Activated CD4-positive, CD25-positive, alpha-beta regulatory T cell (primary cell): Measurements from ENCODE around the gene CIC.
A peak's percentile ranks its signal among the peaks of the same experiment; 100 is the strongest.
"Not testable (repeated sequence)": the region's sequence is repeated elsewhere in the genome, so short reads cannot be mapped to it uniquely, and the experiment has no call there.

Source experiments
- DNase-seq, 4 experiments: peaks; one replicate each; lab custom pipeline; 2025; lab: John Stamatoyannopoulos, UW

The CIC gene

DNA sequence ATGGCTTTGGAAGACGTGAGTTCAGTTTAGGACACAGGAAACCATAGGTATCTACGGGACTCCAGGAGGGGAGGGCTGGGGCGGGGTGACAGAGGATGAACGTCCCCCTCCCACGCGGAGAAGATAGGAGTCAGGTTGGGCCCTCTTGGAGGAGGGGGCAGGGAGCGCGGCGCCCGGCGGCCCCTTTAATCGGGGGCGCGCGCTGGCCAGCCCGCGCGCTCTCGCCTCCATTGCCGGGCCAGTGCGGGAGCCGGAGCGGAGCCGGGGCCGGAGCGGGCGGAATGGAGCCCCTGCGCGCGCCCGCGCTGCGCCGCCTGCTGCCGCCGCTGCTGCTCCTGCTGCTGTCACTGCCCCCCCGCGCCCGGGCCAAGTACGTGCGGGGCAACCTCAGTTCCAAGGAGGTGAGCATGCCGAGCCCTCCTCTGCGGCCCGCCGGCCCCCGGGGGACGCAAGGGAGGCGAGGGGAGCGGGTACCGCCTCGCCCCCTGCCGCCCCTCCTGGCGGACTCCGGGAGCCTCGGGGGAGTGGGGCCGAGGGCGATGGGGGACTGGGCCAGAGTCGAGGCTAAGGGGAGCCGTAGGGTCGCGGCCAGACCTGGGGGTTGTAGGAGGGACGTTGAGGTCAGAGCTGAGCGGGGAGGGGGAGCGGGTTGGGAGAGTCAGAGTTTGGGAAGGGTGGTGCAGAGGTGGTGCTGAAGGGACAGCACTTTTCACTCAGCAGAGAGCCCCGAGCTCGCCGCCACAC lies 44.2 kb downstream of the CIC start, which contains the start of gene TMEM145:
Gene TMEM145 (plus strand): TSS at position 214 of the 744 bp plus-strand sequence. CDS start 68 bp downstream, at position 282.
- peak in 1 of 4 experiments; percentile 24 for DNase-seq

DNA sequence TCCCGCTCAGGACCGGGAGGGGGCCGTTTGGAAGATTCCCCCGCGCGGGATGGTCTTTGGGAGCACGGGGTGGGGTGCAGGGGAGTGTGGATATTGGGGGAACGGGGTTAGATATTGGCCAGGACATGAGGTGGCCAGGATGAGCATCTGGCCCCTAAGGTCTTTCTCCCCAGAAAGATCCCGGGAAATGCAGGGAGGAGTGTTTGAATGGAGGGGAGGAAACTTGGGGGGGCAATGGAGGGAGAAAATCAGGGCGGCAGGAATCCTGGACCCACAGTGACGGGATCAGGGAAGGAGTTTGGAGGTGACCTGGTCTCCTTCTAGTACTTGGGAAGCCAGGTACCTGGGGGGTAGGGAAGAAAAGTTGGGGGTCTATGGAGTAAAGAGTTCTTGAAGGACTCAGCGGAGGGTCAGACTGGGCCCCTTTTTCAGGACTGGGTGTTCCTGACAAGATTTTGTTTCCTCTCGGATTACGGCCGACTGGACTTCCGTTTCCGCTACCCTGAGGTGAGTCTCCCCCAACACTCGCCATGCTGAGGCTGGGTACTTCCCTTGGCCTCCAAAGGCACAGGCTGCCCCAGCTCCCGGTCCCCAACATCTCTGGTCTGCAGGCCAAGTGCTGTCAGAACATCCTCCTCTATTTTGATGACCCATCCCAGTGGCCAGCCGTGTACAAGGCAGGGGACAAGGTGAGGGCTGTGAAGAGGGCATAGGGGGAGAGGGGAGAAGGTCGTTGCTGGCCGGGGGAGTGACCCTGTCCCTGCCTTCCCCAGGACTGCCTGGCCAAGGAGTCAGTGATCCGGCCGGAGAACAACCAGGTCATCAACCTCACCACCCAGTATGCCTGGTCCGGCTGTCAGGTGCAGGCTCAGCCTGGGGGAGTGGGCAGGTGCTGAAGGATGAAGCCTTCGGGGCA lies 45.0 kb downstream of the CIC start:
- no peak for DNase-seq

- no peak for DNase-seq
Measured at GRCh38 chr19:42315024-42315423, 46.0 kb downstream of the CIC start.

DNA sequence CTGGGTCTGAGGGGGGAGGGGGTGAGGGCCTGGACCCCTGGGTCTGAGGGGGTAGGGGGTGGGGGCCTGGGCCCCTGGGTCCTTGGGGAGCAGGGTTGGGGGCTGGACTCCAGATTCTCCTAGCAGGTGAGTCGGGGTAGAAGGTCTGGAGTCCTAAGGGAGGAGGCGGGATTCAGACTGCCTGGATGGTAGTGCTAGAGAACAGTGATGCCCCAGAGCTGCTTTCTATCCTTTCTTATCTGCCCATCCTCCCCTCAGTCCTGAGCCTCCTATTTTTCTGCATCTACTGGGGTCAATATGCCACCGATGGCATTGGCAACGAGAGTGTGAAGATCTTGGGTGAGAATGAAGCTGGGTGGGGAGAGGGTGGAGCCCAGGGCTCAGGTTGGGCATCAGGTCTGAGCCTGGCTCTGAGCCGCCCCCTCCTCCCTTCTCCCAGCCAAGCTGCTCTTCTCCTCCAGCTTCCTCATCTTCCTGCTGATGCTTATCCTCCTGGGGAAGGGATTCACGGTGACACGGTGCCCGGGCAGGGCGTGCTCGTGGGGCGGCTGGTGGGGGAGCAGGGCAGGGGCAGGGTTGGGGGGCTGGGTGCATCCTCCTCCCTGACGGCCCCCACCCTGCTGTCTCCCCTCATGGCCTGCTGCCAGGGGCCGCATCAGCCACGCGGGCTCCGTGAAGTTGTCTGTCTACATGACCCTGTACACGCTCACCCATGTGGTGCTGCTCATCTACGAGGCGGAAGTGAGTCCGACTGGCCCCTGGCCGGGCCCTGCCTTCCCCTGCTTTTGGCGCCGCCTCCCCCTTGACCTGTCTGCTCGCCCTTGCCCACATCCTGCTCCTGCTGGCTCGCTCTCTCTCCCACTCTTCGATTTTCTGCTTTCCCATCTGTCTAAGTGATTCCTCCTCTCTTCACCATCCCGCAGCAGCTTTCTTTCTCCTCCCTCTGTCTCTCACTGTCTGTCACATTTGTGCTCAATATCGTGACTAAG lies 47.5 kb downstream of the CIC start:
- DNase-seq = no peak

GRCh38 chr19:42317535-42317934 lies 48.5 kb downstream of the CIC start:
- no peak for DNase-seq

- no peak for DNase-seq
Measured at GRCh38 chr19:42322305-42322704, 53.3 kb downstream of the CIC start.

- DNase-seq = no peak
Measured at GRCh38 chr19:42323473-42323851, 54.4 kb downstream of the CIC start.

DNA sequence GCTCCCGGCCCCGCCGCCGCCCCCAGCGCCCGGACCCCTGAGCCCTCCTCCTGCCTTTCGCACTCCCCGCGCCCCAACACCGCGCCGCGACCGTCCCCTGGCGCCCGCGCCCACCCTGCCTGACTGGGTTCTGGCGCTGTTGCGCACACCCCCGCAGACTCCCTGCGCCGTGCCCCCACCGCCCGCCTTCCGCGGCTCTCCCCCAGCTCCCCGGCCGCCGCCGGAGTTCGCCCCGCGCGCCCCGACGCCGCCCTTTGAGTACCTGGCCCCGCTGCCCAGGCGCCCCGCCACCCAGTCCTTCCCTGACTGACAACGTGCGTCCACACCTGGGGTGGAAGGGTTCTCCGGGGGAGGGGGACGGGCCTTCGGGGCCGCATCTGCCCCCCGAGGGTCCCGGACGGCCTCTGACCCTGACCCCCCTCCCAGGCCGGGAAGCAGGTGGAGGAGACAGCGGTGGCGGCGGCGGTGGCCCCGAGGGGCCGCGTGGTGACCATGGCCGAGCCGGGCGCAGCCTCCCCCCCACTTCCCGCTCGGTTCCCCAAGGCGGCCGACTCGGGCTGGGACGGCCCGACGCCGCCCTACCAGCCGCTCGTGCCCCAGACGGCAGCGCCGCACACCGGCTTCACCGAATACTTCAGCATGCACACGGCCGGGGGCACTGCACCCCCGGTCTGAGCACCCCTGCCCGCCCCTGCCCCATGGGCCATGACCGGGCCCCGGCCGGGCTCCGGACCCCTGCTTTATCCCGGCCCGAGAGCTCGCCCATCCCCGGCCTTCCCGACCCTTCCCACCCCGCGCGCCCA lies 55.0 kb downstream of the CIC start:
- DNase-seq = no peak

DNA sequence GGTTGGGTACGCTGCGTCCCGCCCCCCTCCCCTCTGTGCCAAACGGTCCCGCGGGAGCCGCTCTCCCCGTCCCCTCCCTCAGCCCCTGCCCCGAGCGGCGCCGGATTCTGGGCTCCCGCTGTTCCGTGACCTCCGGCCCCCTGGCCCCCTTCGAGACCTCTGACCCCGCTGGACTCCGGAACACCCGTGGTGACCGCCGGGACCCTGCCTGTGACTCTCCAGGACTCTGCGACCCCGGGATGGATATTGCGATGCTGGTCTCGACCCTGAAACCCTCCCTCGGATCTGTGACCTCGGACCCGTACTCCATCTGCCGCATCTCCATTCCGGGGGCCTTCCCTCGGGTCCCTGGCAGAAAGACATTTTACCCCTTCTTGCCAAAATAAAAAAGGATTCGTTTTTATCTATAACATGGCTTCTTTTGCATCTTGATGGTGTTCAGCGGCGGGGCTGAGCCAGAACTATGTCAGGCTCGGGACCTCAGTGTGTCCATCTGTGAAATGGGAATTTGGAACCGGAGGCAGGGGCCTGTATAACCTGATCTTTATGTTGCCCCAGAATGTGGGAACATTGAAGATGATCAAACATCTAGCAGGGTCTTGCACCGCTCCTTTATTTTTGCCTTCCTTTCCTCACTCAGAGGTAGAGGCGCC lies 55.7 kb downstream of the CIC start:
- DNase-seq = no peak

- DNase-seq = peak; percentile 92 to 96 (median 92)
Measured at GRCh38 chr19:42325308-42325895, 56.4 kb downstream of the CIC start, which contains the start of gene MEGF8. Gene MEGF8, plus strand, starts transcription at chr19:42325635. Its CDS starts 609 bp downstream, at chr19:42326244.

GRCh38 chr19:42325896-42326771 lies 57.1 kb downstream of the CIC start:
- DNase-seq = no peak

GRCh38 chr19:42326969-42327368 lies 57.9 kb downstream of the CIC start:
- no peak for DNase-seq

DNA sequence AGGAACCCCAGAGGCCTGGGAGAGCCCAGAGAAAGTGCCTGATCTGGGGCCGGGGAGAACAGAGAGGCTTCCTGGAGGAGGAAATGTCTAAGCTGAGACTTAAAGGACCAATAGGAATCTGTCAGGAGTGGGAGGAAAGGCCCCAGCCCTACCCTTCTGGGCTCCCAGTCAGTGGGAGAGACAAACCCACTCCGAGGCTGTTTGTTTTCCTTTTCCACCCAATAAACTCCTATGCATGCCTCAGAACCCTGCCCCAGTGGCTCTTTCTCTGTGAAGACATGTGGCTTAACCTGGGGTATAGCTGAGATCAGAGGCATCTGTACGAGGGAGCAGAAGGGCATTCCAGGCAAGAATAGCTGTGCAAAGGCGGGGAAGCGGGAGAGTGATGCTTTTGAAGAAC lies 58.3 kb downstream of the CIC start:
- no peak for DNase-seq

DNA sequence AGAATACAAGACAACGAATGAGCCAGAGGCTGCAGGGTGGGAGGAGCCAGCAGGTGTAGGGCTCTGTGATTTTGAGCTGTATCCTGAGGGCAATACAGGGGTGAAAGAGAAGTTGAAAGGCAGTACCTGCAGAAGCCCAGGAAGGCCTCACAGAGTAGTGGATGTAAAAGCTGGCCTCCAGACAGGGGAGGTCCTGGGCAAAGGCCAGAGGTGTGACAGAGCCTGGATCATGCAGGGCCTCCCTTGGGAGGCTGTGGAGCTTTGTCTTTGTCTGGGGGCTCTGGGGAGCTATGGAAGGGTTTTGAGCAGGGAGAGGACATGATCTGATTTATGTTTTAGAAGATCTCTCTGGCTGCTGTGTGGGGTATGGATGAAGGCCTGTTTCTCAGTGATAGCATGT lies 59.1 kb downstream of the CIC start:
- no peak for DNase-seq

- DNase-seq = no peak
Measured at GRCh38 chr19:42328854-42329253, 59.8 kb downstream of the CIC start.

- DNase-seq = no peak
Measured at GRCh38 chr19:42330241-42330711, 61.2 kb downstream of the CIC start.

DNA sequence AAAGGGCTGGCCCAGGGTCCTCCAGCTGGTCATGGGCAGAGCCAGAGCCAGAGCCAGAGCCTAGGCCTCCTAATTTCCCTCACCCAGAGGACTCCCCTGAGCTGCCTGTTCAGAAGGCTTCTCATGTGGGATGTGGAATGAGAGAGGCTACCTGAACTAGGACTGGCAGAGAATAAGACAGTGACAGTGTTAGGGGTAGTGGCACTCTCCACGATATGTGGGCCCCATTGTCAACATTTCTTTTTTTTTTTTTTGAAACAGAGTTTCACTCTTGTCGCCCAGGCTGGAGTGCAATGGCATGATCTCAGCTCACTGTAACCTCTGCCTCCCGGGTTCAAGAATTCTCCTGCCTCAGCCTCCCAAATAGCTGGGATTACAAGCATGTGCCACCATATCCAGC lies 62.3 kb downstream of the CIC start:
- DNase-seq = not testable (repeated sequence)

- no peak for DNase-seq
Measured at GRCh38 chr19:42332059-42332458, 63.0 kb downstream of the CIC start.

DNA sequence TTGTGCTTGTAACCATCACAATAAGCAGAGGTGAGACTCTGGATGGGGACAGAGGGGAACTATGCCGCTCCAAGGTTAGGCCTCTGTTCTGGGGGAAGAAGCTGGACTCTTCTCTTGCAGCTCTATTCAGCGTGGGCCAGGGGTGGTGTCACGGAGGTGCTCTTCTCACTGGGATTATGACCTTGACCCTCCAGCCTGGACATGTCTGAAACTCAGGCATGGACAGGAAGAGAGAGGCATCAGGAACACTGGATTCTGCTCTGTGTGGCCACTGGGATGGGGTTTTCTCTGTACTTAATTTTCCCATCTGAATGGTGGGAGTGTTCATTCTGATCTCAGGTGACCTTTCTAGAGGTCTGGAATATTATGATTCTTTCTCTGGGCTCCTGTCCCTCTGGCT lies 64.0 kb downstream of the CIC start:
- no peak for DNase-seq
